Stimulated activated CD4-positive, alpha-beta T cell treated with anti-CD3 and anti-CD28 coated beads, Interleukin-4, amount 100 ng/mL, for 4 hours (primary cell): Measurements from ENCODE around the gene COX19.
"Not testable (repeated sequence)": the region's sequence is repeated elsewhere in the genome, so short reads cannot be mapped to it uniquely, and the experiment has no call there.

Experiments
- DNase-seq, 2 experiments: peaks; one replicate each; pipeline ENCODE4 v3.0.0-alpha.2; 2020

COX19 gene

DNA sequence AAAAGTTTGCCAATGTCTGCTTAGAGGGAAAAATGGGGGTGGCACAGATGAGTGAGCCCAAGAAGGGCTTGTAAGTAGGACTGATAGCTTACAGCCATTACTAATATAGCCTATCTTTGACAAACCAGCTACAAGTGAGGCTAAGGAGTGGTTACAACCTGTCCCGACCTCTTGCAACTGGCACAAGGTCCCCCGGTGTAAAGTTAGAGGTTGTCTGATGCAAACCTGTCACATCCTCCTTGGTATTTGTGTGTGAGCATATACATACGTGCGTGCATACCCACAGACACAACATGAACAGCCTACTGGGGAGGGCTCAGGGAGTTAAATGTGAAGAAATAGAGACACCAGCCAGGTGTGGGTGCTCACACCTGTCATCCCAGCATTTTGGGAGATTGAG lies 35.5 kb downstream of the COX19 start:
- DNase-seq, result no peak

DNA sequence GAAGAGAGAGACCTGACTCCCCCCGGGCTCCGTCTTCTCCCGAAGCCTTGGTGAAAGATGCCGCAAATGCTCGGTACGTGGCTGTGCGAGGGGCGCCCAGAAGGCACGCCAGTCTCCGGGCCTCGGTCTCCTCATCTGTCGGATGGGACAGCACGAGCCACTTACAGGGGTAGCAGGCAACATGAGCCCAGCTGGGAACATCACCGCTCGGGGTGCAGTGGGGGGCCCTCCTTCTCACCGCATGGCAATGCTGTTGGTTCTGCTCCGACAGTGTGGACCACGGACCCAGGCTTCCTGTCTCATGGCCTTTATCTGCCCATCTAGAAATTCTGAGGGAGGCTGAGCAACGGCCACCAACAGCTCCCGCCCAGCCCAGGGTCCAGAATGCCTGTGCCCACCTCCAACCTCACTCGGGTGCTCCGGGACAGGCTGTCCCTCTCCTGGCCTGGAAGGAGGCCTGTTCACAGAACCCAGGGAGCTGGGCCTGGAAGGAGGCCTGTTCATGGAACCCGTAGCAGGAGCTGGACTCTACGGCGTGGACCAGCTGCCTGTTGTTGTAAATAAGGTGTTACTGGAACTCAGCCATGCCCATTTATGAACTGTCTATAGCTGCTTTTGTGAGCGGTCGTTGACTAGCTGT lies 36.7 kb downstream of the COX19 start:
- no peak for DNase-seq

DNA sequence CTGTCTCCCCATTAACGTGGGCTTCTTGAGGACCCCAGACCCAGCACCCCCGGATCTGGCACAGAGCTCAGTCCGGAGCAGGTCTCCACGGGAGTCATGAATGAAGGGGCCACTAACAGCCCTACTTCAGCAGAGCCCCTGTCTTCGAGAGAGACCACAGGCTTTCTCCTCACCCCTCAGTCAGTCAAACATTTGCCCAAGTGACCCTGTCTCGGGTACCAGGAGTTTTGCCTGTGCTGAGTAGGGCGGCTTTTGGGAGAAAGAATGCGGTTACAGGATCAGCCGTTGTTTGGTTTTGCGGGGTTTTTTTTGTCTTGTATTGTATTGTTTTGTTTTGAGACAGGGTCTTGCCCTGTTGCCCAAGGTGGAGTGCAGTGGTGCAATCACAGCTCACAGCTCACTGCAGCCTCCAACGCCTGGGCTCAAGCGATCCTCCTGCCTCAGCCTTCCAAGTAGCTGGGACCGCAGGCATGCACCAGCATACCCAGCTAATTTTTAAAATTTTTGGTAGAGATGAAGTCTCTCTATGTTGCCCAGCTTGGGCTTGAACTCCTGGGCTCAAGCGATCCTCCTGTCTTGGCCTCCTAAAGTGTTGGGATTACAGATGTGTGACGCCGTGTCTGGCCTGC lies 37.4 kb downstream of the COX19 start:
- no peak for DNase-seq

DNA sequence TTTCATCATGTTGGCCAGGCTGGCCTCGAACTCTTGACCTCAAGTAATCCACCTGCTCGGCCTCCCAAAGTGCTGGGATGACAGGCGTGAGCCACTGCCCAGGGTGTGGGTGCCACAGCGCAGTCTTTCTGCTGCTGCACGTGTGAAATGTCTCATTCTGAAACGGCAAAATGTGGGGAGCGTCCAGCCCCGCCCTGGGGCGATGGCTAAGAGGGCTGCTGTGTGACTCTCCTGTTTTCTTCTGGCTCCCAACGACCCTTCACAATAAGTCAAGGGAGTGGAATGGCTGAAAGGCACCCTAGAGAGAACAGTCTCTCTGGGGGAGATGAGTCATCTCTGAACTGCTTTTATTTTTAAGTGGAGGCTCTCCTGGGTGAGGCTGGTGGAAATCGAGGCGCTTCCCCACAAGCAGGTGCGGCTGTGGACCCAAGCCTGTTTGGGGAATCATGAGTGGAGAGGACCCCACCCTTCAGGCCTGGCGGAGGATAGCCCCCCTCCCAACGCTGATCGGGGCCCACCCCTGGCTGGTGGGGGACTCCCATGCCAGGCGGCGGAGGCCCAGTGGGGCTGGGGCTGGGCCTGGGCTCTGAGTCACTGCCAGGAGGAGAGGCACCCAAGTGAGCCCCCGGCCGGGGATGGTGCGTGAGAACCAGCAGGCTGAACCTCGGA lies 38.8 kb downstream of the COX19 start:
- DNase-seq, result no peak

DNA sequence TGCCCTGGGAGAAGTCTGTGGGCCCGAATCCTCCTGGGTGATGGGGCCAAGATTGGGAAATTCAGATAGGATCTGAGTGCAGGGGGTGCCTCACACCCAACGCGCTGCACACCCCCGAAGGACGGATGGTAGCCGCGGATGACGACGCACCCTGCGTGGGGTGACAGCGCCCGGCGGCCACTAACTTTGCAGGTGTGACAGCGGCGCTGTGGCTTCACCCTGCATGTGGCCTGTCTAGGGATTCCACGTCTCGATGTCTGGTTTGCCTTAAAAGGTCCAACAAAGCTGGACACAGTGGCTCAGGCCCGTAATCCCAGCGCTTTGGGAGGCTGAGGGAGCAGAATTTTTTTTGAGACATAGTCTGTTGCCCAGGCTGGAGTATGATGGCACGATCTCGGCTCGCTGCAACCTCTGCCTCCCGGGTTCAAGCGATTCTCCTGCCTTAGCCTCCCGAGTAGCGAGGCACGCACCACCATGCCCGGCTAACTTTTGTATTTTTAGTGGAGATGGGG lies 39.4 kb downstream of the COX19 start:
- DNase-seq, result no peak

DNA sequence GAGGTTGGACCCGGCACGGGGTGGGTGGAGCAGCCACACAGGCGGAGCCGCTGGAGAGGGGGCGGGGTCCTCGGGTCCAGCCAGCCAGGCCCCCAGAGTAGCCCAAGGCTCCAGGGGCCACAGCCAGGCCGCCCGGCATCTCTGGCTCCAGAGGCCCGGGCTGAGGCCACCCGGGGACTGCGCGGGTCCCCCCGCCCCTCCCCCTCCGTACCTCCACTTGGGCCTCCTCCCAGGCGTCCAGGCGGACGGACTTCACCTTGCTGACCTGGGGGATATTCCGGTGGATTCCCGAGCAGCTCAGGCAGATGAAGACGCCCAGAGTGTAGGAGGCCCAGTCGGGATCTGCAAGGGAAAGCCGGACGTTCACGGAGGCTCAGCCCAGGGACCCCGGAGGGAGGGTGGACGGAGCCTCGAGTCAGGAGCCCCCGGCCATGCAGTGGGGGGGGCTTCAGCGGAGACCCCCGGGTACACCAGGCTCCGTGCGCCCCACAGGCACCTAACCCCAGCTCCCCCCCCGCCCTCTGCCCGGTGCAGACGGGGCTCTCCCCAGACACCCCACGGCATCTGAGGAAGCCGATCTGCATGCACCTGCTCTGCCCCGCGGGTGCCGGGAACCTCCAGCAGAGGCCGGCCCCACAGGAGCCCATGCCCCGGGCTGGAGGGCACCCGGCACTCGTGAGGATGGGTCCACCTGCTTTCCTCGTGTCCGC lies 40.0 kb downstream of the COX19 start:
- no peak for DNase-seq

DNA sequence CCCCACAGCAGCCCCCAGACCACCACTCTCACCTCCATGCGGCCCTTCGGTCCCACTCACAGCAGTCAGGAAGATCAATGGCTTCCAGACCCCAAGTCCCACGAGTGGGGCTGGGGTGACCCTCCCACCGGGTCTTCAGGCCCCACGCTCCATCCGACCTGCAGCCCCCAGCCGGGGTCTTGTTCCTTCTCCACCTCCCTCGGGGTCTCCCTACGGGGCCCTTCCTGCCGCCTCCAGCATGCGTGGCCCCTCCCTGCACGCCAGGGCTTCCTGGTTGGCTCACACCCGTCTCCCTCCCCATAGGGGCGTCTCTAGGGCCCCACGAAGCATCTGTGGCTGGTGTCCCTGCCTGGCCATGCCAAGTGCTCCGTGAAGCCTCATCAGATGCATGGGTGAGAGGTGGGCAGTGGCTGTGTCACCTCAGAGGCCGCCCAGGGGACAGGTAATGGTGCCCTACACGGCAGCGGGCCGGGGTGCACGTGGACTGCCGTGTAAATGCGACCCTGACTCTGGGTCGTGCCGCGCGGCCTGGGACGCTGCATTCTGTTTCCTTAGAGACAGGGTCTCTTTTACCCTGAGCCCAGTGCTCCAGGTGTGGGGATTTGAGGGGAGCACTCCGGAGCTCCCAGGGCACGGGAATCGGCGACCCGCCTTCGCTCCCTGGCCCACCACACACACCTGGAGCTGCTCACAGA lies 40.7 kb downstream of the COX19 start:
- DNase-seq, result no peak

DNA sequence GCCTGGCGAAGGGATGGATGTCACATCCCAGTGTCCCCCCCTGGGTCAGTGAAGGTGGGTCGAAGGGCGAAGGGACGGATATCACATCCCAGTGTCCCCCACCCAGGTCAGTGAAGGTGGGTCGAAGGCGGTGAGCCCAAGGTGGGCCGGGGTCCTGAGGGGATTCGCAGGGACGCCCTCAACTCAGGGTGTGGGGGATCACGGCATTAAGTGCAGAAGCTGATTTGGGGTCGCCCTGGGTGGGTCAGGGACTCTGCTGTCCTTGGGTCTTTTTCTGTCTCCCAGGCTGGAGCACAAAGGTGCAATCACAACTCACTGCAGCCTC lies 42.7 kb downstream of the COX19 start:
- no peak for DNase-seq

DNA sequence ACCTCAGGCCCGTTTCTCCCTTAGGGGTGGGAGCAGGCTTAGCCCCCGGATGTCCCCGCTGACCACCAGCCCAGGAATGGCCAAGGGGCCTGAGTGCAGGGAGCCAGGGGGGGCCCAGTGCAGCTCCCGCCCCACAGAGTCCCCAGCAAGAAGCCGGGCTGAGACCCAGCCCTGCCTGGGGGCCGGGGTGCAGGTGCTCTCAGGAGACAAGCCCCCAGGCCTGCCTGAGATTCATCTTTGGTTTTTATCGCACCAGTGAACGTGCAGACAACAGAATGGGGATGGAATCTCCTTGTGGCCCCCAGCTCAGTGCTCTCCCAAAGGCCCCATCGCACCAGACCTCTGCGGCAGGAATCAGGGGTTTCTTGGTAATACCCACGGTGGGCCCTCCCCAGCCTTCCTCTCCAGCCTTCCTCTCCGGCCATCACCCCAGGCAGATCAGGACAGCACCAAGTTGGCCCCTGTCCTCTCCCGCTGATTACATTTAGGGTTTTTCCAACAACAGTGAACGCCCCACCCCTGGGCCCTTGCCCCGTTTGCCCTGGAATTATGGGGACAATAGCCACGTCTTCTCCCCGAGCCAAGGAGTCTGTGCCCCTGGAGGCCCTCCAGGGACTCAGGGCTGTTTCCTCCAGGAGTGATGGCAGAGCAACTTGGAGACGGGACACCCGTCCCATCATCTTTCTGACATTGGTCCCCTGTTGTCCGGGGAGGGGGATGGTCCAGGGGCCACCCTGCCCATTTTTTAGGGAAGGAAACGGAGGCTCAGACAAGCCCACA lies 43.3 kb downstream of the COX19 start:
- DNase-seq, result no peak

DNA sequence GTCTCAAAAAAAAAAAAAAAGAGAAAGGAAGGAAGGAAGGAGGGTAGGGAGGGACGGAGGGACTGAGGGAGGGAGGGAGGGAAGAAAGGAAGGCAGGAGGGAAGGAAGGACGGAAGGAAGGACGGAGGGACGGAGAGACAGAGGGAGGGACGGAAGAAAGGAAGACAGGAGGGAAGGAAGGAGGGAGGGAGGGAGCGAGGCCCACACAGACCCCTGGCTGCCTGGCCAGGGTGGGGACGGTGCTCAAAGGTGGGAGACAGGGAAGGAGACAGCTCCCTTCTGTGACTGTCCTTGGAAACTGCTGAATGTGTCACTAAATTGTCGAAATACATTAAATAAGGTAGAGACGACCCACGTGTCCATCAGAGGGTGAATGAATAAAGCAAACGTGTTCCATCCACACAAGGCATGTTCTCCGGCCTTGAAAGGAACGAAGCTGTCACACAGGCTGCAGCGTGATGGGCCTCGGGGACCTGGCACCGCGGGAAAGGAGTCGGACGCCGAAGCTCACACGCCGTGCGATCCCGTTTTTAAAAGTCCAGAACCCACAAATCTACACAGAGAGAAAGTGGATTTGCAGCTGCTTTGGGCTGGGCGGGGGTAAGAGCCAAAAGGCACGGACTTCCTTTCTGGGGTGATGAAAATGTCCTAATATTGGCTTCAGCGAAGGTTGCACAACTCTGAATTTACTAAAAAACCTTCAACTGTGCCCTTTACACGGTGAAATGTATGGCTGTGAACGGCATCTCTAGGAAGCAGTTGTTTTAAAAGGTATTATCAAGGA lies 44.2 kb downstream of the COX19 start:
- no peak for DNase-seq

DNA sequence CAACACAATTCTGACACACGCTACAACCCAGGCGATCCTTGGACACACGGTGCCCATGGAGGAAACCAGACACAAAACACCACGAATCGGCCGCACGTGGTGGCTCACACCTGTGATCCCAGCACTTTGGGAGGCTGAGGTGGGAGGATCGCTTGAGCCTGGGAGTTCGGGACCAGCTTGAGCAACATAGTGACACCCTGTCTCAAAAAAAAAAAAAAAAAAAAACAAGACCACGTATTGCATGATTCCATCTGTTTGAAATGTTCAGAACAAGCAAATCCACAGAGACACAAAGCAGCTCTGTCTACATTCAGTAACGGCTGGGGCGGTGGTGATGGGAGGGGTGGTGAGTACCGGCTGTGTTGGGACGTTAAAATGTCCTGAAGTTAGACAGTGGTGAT lies 46.0 kb downstream of the COX19 start:
- no peak for DNase-seq

DNA sequence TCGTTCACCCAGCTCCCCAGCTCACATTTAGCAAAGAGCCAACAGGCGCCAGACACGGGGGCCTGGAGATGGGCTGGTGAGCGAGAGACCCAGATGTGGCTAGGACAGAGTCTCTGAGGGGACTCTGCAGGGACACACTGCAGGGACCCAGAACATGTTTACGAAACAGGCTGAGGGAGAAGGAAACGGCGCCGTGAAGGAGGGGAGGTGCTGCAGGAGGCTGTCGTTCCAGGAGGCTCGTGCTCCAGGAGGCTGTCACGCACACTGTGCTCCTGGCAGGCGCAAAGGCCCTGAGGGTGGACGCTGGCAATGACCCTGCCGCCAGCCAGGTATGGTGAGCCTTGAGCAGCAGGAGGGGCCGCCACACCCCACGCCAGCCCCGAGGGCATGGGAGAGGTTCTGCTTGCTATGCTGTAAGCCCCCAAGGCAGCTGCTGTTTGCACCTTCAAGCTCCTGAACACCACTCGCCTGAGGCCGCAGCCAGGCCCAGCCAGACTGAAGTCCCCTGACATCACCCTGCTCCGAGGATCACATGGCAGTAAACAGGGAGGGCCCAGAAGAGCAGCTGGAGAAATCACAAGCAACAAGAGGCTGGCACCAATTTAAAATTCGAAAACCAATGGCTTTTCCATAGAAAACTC lies 48.2 kb downstream of the COX19 start:
- DNase-seq, result peak in 1 of 2 experiments; percentile 0

DNA sequence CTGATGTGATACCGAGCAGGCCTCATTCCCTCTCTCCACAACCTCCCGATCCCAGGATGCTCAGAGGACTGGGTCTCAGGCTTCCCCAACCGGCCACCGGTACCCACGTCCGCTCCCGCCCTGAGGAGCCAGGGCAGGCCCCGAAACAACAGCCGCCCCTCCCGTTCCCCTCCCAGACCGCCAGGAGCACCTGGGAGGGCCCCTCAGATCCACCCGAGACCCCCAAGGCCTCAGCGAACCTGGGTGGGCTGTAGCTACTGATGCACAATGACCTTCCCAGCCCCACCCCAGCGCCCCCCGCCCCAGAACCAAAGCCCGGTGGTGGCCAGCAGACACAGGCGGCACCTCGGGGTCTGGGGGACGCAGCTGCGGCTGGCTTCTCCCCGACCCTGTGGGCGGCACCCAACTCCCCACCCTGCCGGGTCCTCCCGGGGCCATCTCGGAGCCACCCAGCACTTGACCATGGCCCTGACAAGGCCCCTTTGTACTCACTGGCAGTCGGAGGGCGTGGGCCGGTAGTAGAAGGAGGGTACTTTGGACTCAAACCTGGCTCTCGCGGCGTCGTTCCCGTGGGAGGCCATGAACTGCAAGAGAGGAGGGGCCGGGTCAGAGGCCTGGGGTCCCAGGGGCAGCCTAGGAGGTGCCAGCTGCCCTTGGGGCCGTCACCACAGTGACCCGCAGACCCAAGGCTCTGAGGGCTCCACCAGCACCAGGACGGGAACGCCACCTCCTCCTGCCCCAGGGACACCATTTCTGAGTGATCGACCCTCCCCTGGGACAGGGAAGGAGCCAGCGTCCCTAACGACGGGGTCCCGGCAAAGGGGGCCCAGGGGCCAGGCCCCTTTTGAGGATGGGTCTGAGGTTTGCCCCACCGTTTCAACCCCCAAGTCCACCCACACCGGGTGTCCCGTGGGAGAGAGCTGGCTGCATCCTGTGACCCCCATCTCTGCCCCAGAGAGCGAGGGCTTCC lies 49.0 kb downstream of the COX19 start:
- peak in 1 of 2 experiments; percentile 0 for DNase-seq

DNA sequence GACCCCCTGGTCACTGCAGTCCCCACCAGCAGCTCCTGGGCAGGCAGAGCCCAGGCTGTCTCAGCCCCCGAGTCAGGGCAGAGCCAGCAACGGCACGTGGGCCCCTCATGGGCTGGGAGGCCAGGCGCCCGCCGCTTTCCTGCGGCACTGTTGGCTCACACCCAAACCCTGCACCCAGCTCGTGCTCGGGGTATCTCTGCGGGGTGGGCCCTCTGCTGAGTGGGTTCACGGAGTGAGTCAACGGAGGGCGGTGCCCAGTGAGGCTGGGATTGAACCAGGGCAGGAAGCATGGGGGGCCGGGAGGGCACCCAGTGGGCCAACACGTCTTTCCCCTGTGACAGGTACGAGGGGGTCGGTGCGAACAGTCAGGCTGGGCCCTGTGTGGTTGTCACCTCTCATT lies 49.7 kb downstream of the COX19 start:
- no peak for DNase-seq

DNA sequence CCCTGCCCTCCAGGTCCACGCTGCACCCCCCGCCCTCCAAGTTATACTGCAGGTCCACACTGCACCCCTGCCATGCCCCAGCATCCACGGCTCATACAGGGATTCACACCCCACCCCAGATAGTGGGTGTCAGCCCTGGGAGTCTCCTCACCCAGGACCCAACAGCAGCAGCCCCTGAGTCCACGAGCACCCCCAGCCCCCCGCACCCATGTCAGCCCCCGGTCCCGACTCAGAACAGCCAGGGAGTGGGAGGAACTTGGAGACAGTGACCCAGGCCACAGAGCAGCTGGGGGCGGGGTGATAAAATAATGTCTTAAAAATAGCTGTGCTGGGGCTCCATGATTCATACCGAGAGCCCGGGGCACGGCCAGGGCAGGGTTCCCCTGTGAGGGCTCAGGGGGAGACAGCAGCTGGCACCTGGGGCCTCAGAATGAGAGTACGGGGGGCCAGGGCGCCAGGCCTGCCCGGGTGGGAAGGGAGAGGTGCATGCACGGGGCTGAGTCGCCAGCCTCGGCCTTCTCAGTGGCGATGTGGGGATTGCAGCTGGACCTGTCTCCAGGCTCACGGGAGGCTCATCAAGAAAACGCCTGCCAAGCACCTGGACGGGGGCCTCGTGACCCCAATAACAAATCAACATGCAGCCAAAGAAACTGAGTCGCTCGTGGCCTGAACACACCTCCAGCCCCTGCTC lies 50.7 kb downstream of the COX19 start:
- peak; percentile 43 to 55 for DNase-seq

DNA sequence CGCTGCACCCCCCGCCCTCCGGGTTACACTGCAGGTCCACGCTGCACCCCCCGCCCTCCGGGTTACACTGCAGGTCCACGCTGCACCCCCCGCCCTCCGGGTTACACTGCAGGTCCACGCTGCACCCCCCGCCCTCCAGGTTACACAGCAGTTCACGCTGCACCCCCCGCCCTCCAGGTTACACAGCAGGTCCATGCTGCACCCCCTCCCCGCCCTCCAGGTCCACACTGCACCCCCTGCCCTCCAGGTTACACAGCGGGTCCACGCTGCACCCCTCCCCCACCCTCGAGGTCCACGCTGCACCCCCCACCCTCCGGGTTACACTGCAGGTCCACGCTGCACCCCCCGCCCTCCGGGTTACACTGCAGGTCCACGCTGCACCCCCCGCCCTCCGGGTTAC lies 51.3 kb downstream of the COX19 start:
- not testable (repeated sequence) for DNase-seq

DNA sequence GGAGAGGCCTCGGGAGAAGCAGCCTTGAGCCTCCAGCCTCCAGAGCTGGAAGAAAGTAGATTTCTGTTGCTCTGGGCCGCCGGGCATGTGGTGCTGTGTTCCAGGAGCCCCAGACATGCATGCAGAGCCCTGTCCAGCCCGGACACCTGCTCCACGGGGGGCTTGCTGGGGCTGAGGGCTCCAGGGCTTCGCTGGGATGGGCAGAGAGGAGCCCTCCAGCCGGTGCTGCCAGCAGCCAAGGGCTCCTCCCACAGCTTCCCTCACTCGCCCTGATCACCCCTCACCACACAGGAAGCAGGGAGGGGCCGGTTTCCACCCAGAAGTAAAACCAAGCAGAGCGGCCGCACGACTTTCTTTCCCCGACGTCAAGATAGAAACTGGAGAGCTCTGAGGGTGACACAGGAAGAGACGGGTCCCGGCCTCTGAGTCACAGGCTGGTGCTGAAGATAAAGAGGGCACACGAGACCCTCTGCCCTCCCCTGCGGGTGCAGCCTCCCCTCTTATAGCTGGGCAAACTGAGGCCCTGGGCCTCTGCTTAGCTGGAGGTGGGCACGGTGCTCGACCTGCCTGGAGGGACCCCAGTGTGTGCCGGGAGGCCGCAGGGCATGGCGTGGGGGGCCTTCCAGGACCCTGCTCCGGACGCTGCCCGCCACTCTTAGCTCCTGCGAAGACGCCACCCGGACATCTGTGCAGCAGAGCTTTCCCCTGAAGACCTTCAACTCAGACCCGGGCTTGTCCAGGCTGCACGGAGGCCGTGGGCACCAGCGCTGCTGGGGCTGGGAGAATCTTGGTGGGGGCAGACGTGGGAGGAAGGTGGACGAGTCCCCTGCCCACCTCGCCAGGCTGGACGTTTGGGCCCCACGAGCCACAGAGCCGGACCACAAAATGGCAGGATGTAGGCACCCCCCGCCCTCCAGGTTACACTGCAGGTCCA lies 52.0 kb downstream of the COX19 start:
- DNase-seq, result peak; percentile 84 to 93
